ENCODE results near the gene FDCSP. TPM values are rescaled to one million over a fixed set of nuclear protein-coding genes. Genes with fewer than 3 reads are reported as not detected.

Gene FDCSP
- total and polyA plus RNA-seq, 2 of the 13 experiments (the other 11 are each of a cell fraction or from before 2014, with no cell fraction given) = not detected

DNA sequence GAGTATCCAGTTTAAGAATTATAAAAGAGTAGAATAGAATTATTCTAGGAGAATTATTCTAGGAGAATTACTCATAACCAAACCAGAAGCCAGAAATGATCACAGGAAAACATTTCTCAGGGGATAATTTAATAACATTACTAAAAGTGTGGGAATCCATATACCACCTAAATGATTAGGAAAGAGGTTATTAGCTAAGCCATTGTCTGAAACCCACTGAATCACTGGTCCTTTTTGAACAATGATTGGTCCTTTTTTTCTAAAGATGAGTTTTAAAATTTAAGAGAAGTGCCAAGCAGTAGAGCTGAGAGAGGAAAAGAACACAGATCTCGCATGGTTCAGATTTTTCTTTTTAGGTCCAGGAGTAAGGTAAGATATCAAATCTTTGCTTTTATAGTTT lies 30.5 kb upstream of the FDCSP start, which contains the start of gene ODAM:
Gene ODAM (plus strand): TSS at position 301 of the 400 bp plus-strand sequence. CDS start 819 bp downstream, outside the sequence.
- Histone ChIP-seq H3K4me2 (ENCODE audit: low read depth, low read length) (no peak within 1 kb of the TSS), H3K9ac (ENCODE audit: insufficient read depth, low read depth, low read length) (no peak within 1 kb of the TSS), H3K4me1 (ENCODE audit: insufficient read depth, low read length) (peaks cover 70% of the 10 kb centered on the region), H3K36me3 (replicated peaks in 1 of 2; ENCODE audit: control insufficient read depth in 1 of 2, insufficient read depth in 2 of 2, low read length in 2 of 2) (no peaks in the 10 kb centered on the region), H3K27me3 (ENCODE audit: control insufficient read depth in 1 of 2, insufficient read depth in 2 of 2, low read length in 2 of 2) (no peaks in the 10 kb centered on the region), H3K79me2 (ENCODE audit: insufficient read depth, low read length) (no peaks in the 10 kb centered on the region), H3K4me3 (replicated peaks in 1 of 3; ENCODE audit: insufficient read depth in 1 of 3, low read depth in 2 of 3, low read length in 3 of 3) (no peak within 1 kb of the TSS), H3K9me3 (ENCODE audit: low read length) (peaks cover 10% of the 10 kb centered on the region; the same call in 1 of the 2 replicates), H2AFZ (ENCODE audit: low read length) (no peak within 1 kb of the TSS), H3K27ac (ENCODE audit: extremely low read length, insufficient read depth, low read length) (no peak within 1 kb of the TSS), H4K20me1 (ENCODE audit: insufficient read depth, low read length) (no peaks in the 10 kb centered on the region)
- intact Hi-C loops (cut with micrococcal nuclease; ENCODE audit: unreplicated experiment) = no loop called here
- in situ Hi-C loops (cut with HindIII; ENCODE audit: extremely low pct_ligation_motif_present, low pct_unique_long_range_greater_than_20kb) = no loop called here
- no peak for TF ChIP-seq ATF7-NPFF (CRISPR knock-in tag; IDR thresholded peaks at IDR 0.05; ENCODE audit: low read depth)
- no peak for TF ChIP-seq PITX1 (CRISPR knock-in tag; IDR thresholded peaks at IDR 0.05)
- no peak for TF ChIP-seq JARID2 (CRISPR knock-in tag; IDR thresholded peaks at IDR 0.05; ENCODE audit: insufficient replicate concordance)
- TF ChIP-seq, protein P1, sequence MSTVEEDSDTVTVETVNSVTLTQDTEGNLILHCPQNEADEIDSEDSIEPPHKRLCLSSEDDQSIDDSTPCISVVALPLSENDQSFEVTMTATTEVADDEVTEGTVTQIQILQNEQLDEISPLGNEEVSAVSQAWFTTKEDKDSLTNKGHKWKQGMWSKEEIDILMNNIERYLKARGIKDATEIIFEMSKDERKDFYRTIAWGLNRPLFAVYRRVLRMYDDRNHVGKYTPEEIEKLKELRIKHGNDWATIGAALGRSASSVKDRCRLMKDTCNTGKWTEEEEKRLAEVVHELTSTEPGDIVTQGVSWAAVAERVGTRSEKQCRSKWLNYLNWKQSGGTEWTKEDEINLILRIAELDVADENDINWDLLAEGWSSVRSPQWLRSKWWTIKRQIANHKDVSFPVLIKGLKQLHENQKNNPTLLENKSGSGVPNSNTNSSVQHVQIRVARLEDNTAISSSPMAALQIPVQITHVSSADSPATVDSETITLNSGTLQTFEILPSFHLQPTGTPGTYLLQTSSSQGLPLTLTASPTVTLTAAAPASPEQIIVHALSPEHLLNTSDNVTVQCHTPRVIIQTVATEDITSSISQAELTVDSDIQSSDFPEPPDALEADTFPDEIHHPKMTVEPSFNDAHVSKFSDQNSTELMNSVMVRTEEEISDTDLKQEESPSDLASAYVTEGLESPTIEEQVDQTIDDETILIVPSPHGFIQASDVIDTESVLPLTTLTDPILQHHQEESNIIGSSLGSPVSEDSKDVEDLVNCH (CRISPR knock-in tag; IDR thresholded peaks at IDR 0.05) = no peak
- TF ChIP-seq RFX3 (CRISPR knock-in tag; IDR thresholded peaks at IDR 0.05) = no peak
- TF ChIP-seq RFXAP (CRISPR knock-in tag; IDR thresholded peaks at IDR 0.05; ENCODE audit: borderline replicate concordance) = no peak
- no peak for TF ChIP-seq SYNCRIP (IDR thresholded peaks at IDR 0.05; ENCODE audit: insufficient read depth, low read depth, low read length)
- TF ChIP-seq RXRB (CRISPR knock-in tag; IDR thresholded peaks at IDR 0.05; ENCODE audit: borderline replicate concordance) = no peak
- TF ChIP-seq, protein P2, sequence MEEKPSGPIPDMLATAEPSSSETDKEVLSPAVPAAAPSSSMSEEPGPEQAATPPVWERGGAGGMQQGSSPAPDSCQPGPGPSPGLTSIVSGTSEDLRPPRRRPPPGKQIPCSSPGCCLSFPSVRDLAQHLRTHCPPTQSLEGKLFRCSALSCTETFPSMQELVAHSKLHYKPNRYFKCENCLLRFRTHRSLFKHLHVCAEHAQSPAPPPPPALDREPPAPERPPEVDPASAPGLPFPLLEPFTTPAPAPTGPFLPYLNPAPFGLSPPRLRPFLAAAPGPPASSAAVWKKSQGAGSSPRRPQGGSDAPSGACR (CRISPR knock-in tag; IDR thresholded peaks at IDR 0.05) = no peak
- no peak for TF ChIP-seq ELF4 (CRISPR knock-in tag; IDR thresholded peaks at IDR 0.05; ENCODE audit: borderline replicate concordance)
- TF ChIP-seq NFATC3 (CRISPR knock-in tag; IDR thresholded peaks at IDR 0.05) = no peak
- TF ChIP-seq KDM5A (IDR thresholded peaks at IDR 0.05; ENCODE audit: borderline replicate concordance, low read length) = no peak
- TF ChIP-seq SRSF1 (optimal IDR thresholded peaks at IDR 0.05; ENCODE audit: low read depth, low read length) = no peak
- no peak for TF ChIP-seq HNRNPH1 (optimal IDR thresholded peaks at IDR 0.05; ENCODE audit: low read depth, low read length)
- ChIA-PET POLR2A (no interaction called here), CTCF (ENCODE audit: low intra/inter-chr PET ratio, low total read pairs) (no interaction called here)
- BruUV-seq (replicated peaks) = no TSS peak
- DNase-seq (ENCODE audit: low spot score) (no peak), ATAC-seq (no peak), FAIRE-seq (no peak)
- 98% methylated on average over 1 of the region's 1 CpG for WGBS (ENCODE audit: low lambda C conversion rate)

All from HepG2 (cell line).